Measurements from ENCODE around the gene TNF. TPM values are rescaled to one million over a fixed set of nuclear protein-coding genes. Genes with fewer than 3 reads are reported as not detected.

The TNF gene
- polyA plus RNA-seq, 3 donors, result 7.1 to 13.7 (median 9.6) TPM

GRCh38 chr6:31624070-31624469 lies 48.7 kb downstream of the TNF start:
- H3K27me3 Mint-ChIP-seq (ENCODE audit: low read depth in 3 of 3), result peaks cover 0 to 3% (median 1%) of the 10 kb centered on the region in 3 donors
- no CpG with 5 or more reads among the region's 10 CpGs for WGBS (ENCODE audit: insufficient coverage)
- intact Hi-C loops (cut with micrococcal nuclease), result loop anchor here in 1 of 2 donors (5.0 kb wide), 1 partner anchor 43 kb away; the partner anchor contains the start of genes CSNK2B and LY6G5B

GRCh38 chr6:31626952-31627351 lies 51.6 kb downstream of the TNF start:
- H3K4me1 Mint-ChIP-seq, result peaks cover 12% of the 10 kb centered on the region
- Histone ChIP-seq H3K36me3 (replicated peaks in 1 of 2; ENCODE audit: control insufficient read depth in 1 of 2, insufficient read depth in 2 of 2, low read length in 2 of 2) (peaks cover 82 to 90% of the 10 kb centered on the region in 2 donors), H2AFZ (ENCODE audit: insufficient read depth, low read depth, low read length, poor library complexity, severe bottlenecking) (no peak overlapping the region), H3K9me3 (replicated peaks in 1 of 2; ENCODE audit: control insufficient read depth in 1 of 2, insufficient read depth in 1 of 2, low read length in 2 of 2) (no peaks in the 10 kb centered on the region), H3K27ac (ENCODE audit: low read depth in 1 of 2, low read length in 2 of 2) (peak overlapping the region in 1 of 2 donors; percentile 20), H3K79me2 (ENCODE audit: insufficient read depth, low read length) (peaks cover 74% of the 10 kb centered on the region), H4K20me1 (ENCODE audit: insufficient read depth, low read length) (peaks cover 64% of the 10 kb centered on the region), H3K9ac (ENCODE audit: insufficient read depth, low read length, poor library complexity, severe bottlenecking) (no peak overlapping the region), H3K4me2 (replicated peaks; ENCODE audit: extremely low read depth, low read length, poor library complexity, severe bottlenecking) (no peak overlapping the region), H3K4me3 (replicated peaks in 1 of 3; ENCODE audit: low read depth in 2 of 3, low read length in 3 of 3) (no peak overlapping the region), H3K4me1 (ENCODE audit: control insufficient read depth in 1 of 2, insufficient read depth in 2 of 2, low read length in 2 of 2) (peaks cover 12 to 13% of the 10 kb centered on the region in 2 donors), H3K27me3 (ENCODE audit: control insufficient read depth in 2 of 2, insufficient read depth in 2 of 2, low read length in 2 of 2) (no peaks in the 10 kb centered on the region)
- whole genome bisulfite sequencing (ENCODE audit: insufficient coverage), result 100% methylated on average over 2 of the region's 10 CpGs
- H3K9me3 Mint-ChIP-seq, result no peaks in the 10 kb centered on the region
- H3K36me3 Mint-ChIP-seq, result peaks cover 83 to 89% of the 10 kb centered on the region in 2 donors
- no peak for TF ChIP-seq CTCF (IDR thresholded peaks at IDR 0.05)
- H3K27me3 Mint-ChIP-seq (ENCODE audit: low read depth in 3 of 3), result peaks cover 0 to 3% (median 1%) of the 10 kb centered on the region in 3 donors
- H3K27ac Mint-ChIP-seq, result peak overlapping the region in 3 of 7 donors; percentile 66 to 80 (median 66)
- no peak overlapping the region for H3K4me3 Mint-ChIP-seq
- no peak for DNase-seq
- intact Hi-C loops (cut with micrococcal nuclease), result no loop called here

More at GRCh38 chr6:31624070-31624469, 48.7 kb downstream of the TNF start:
- Histone ChIP-seq H3K4me1 (ENCODE audit: control insufficient read depth in 1 of 2, insufficient read depth in 2 of 2, low read length in 2 of 2) (peaks cover 28 to 29% of the 10 kb centered on the region in 2 donors), H3K36me3 (replicated peaks in 1 of 2; ENCODE audit: control insufficient read depth in 1 of 2, insufficient read depth in 2 of 2, low read length in 2 of 2) (peaks cover 55 to 61% of the 10 kb centered on the region in 2 donors), H3K27me3 (ENCODE audit: control insufficient read depth in 2 of 2, insufficient read depth in 2 of 2, low read length in 2 of 2) (no peaks in the 10 kb centered on the region), H3K9ac (ENCODE audit: insufficient read depth, low read length, poor library complexity, severe bottlenecking) (no peak overlapping the region), H2AFZ (ENCODE audit: insufficient read depth, low read depth, low read length, poor library complexity, severe bottlenecking) (no peak overlapping the region), H3K4me2 (replicated peaks; ENCODE audit: extremely low read depth, low read length, poor library complexity, severe bottlenecking) (no peak overlapping the region), H3K9me3 (replicated peaks in 1 of 2; ENCODE audit: control insufficient read depth in 1 of 2, insufficient read depth in 1 of 2, low read length in 2 of 2) (no peaks in the 10 kb centered on the region), H3K27ac (ENCODE audit: low read depth in 1 of 2, low read length in 2 of 2) (peak overlapping the region in 1 of 2 donors; percentile 48), H3K79me2 (ENCODE audit: insufficient read depth, low read length) (peaks cover 80% of the 10 kb centered on the region), H4K20me1 (ENCODE audit: insufficient read depth, low read length) (peaks cover 37% of the 10 kb centered on the region), H3K4me3 (replicated peaks in 1 of 3; ENCODE audit: low read depth in 2 of 3, low read length in 3 of 3) (no peak overlapping the region)
- Mint-ChIP-seq H3K27ac (peak overlapping the region in 4 of 7 donors; percentile 54 to 100 (median 68)), H3K9me3 (no peaks in the 10 kb centered on the region), H3K4me1 (peaks cover 25% of the 10 kb centered on the region), H3K4me3 (no peak overlapping the region), H3K36me3 (peaks cover 56 to 60% of the 10 kb centered on the region in 2 donors)
- no peak for TF ChIP-seq CTCF (IDR thresholded peaks at IDR 0.05)
- no peak for DNase-seq
